Gastroesophageal sphincter (tissue), 4 donors: ENCODE measurements around the gene SOWAHC. TPM values are rescaled to one million over a fixed set of nuclear protein-coding genes. Genes with fewer than 3 reads are reported as not detected.

ENCODE experiments used
- ATAC-seq: fragments of 150-250 bp; one replicate; pipeline ENCODE4 v1.9.1; 2016; ENCODE audit warnings: mild to moderate bottlenecking, moderate library complexity
- H3K27ac ChIP-seq, 4 donors: fragments of 200-600 bp; sonication (generic) in 3 of 4; 1 replicate in 3 of 4; 2 replicates in 1 of 4; pipeline ENCODE4 v1.5.1; 2016 to 2019
- H3K27me3 ChIP-seq: fragments of 200-600 bp; sonication (generic); one replicate; pipeline ENCODE4 v1.5.1; 2019
- H3K36me3 ChIP-seq, 2 donors: fragments of 200-600 bp; sonication (generic); one replicate each; pipeline ENCODE4 v1.5.1; 2019; ENCODE audit warnings: control low read depth in 1 of 2
- H3K4me1 ChIP-seq, 3 donors: fragments of 200-600 bp; sonication (generic); 1 replicate in 2 of 3; 2 replicates in 1 of 3; pipeline ENCODE4 v1.5.1; 2016 to 2019; ENCODE audit warnings: control low read depth in 2 of 3
- H3K4me3 ChIP-seq, 2 donors: fragments of 200-600 bp; sonication (generic); one replicate each; pipeline ENCODE4 v1.5.1; 2019; ENCODE audit warnings: mild to moderate bottlenecking in 1 of 2, moderate library complexity in 1 of 2
- H3K9me3 ChIP-seq, 3 donors: fragments of 200-600 bp; sonication (generic); one replicate each; pipeline ENCODE4 v1.5.1; 2017 to 2019; ENCODE audit warnings: control low read depth in 2 of 3
- EP300 ChIP-seq: sonication (generic); formaldehyde crosslinking; IDR thresholded peaks from one replicate; pipeline ENCODE4 v1.6.1; 2017; ENCODE audit warnings: antibody characterized with exemption, mild to moderate bottlenecking
- POLR2A ChIP-seq, 2 donors: fragments of 450-650 bp; IDR thresholded peaks; one replicate each; pipeline ENCODE4 v1.6.1; 2017; ENCODE audit warnings: antibody characterized with exemption in 2 of 2, mild to moderate bottlenecking in 2 of 2, moderate library complexity in 1 of 2
- POLR2AphosphoS5 ChIP-seq: sonication (generic); formaldehyde crosslinking; IDR thresholded peaks from one replicate; pipeline ENCODE4 v1.6.1; 2017; ENCODE audit warnings: antibody characterized with exemption
- WGBS, 2 donors: methylation state at CpG; one replicate each; pipeline ENCODE4 v1.1.5; 2018; ENCODE audit warnings: low coverage in 1 of 2; 5-methylcytosine and 5-hydroxymethylcytosine counted together
- total RNA-seq, 4 donors: library from RNA; depleted of rRNA; stranded (reverse); fragments of >200 nt; gene quantifications; one replicate each; pipeline ENCODE4 v1.1.0, GENCODE V29; 2016
- TF ChIP-seq, protein P1 (sequence below), 4 experiments: fragments of 200-600 bp in 2 of 4; fragments of 450-650 bp in 2 of 4; sonication (generic) in 1 of 4; IDR thresholded peaks; one replicate each; pipeline ENCODE4 v1.5.1; 2017 to 2019; ENCODE audit warnings: antibody characterized with exemption in 4 of 4, mild to moderate bottlenecking in 2 of 4, moderate library complexity in 2 of 4

Gene SOWAHC
- total RNA-seq, 4 donors from 2014 or later: 16.8 to 36.0 (median 28.6) TPM

DNA sequence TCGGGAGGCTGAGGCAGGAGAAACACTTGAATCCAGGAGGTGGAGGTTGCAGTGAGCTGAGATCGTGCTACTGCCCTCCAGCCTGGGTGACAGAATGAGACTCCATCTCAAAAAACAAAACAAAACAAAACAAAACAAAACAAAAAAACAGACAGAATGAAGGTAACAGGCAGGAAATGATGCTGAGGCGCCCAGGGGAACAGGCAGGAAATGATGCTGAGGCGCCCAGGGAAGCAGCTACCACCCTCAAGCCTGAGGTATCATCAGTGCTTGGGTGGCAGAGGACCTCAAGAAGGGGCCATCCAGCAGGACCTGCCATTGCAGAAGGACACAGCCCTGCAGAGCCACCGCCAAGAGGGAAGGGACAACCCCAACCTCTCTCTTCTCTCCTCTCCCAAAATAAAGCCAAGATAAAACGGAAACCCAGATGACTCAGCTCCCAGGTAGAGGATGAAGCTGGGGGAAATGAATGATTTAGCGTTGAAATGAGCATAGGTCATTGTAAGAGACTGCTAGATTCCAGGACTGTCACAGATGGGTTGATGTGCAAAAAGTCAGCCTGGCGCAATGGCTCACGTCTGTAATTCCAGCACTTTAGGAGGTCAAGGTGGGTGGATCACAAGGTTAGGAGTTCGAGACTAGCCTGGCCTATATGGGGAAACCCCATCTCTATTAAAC lies 19.3 kb downstream of the SOWAHC start:
- H3K36me3 ChIP-seq: no peaks in the 10 kb centered on the region
- H3K9me3 ChIP-seq: no peaks in the 10 kb centered on the region
- TF ChIP-seq POLR2AphosphoS5: no peak
- TF ChIP-seq EP300: no peak
- TF ChIP-seq, protein P1, sequence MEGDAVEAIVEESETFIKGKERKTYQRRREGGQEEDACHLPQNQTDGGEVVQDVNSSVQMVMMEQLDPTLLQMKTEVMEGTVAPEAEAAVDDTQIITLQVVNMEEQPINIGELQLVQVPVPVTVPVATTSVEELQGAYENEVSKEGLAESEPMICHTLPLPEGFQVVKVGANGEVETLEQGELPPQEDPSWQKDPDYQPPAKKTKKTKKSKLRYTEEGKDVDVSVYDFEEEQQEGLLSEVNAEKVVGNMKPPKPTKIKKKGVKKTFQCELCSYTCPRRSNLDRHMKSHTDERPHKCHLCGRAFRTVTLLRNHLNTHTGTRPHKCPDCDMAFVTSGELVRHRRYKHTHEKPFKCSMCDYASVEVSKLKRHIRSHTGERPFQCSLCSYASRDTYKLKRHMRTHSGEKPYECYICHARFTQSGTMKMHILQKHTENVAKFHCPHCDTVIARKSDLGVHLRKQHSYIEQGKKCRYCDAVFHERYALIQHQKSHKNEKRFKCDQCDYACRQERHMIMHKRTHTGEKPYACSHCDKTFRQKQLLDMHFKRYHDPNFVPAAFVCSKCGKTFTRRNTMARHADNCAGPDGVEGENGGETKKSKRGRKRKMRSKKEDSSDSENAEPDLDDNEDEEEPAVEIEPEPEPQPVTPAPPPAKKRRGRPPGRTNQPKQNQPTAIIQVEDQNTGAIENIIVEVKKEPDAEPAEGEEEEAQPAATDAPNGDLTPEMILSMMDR (IDR thresholded peaks at IDR 0.05): no peak
- no peak for TF ChIP-seq POLR2A (IDR thresholded peaks at IDR 0.05)
- no peaks in the 10 kb centered on the region for H3K27me3 ChIP-seq
- no peak for ATAC-seq
- no peak overlapping the region for H3K27ac ChIP-seq
- 85 to 90% methylated on average over 5 to 6 of the region's 10 CpGs for WGBS, 2 donors
- H3K4me1 ChIP-seq: no peaks in the 10 kb centered on the region
- H3K4me3 ChIP-seq: no peak overlapping the region

DNA sequence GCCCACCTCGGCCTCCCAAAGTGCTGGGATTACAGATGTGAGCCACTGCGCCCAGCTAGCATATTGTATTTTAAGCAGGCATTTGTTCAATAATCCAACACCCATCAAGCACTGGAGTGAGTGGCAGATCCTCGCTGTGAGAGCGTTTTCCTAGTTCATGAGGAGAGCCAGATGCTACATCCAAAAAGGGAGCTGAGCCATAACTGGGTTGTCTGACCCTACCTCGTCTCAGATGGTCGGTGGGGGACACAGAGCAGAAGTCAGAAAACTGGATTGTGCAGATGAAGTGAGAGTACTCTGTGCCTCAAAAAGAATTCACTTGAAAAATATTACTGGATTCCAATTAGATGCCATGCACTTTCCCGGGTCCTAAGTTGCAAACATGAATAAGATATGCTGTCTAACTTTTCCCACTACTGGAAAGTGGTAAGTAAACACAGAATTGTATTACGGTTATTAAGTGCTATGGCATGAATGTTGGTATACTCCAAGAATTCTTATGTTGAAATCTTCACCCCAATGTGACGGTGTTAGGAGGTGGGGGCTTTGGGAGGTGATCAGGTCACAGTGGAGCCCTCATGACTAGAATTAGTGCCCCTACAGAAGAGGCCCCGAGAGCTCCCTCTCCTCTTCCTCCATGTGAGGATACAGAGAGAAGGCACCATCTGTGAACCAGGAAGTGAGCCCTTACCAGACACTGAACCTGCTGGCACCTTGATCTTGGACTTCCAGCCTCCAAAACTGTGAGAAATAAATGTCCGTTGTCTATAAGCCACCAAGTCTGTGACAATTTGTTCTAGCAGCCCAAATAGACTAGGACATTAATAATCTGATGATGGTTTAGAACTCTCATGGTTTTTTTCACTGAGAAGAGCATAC lies 21.5 kb downstream of the SOWAHC start:
- Histone ChIP-seq H3K9me3 (no peaks in the 10 kb centered on the region), H3K27me3 (no peaks in the 10 kb centered on the region), H3K27ac (no peak overlapping the region), H3K4me3 (no peak overlapping the region), H3K36me3 (no peaks in the 10 kb centered on the region), H3K4me1 (no peaks in the 10 kb centered on the region)
- WGBS, 2 donors: 78 to 86% methylated on average over 5 to 6 of the region's 11 CpGs
- TF ChIP-seq POLR2A (IDR thresholded peaks at IDR 0.05): no peak
- TF ChIP-seq, protein P1 (IDR thresholded peaks at IDR 0.05): no peak
- TF ChIP-seq POLR2AphosphoS5: no peak
- no peak for TF ChIP-seq EP300
- no peak for ATAC-seq

DNA sequence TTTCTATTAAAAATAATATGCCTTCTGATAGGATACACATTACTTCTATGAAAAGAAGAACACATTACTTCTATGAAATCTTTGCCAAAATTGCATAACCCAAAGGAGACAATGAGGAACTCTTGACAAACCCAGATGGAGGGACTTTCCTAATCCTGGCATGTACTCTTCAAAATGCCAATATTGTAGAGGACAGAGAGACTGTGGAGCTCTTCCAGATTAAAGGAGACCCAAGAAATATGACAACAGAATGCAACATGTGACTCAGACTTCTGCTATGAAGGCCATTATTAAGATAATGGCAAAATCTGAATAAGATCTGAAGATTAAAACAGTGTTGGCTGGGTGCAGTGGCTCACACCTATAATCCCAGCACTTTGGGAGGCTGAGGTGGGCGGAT lies 22.2 kb downstream of the SOWAHC start:
- WGBS, 2 donors: no CpG with 5 or more reads among the region's 1 CpG
- peak; percentile 50 for ATAC-seq
- no peaks in the 10 kb centered on the region for H3K4me1 ChIP-seq
- no peaks in the 10 kb centered on the region for H3K27me3 ChIP-seq
- no peaks in the 10 kb centered on the region for H3K9me3 ChIP-seq
- no peak overlapping the region for H3K4me3 ChIP-seq
- H3K27ac ChIP-seq: no peak overlapping the region
- TF ChIP-seq, protein P1 (IDR thresholded peaks at IDR 0.05): no peak
- no peak for TF ChIP-seq EP300
- no peak for TF ChIP-seq POLR2AphosphoS5
- TF ChIP-seq POLR2A (IDR thresholded peaks at IDR 0.05): no peak
- no peaks in the 10 kb centered on the region for H3K36me3 ChIP-seq

DNA sequence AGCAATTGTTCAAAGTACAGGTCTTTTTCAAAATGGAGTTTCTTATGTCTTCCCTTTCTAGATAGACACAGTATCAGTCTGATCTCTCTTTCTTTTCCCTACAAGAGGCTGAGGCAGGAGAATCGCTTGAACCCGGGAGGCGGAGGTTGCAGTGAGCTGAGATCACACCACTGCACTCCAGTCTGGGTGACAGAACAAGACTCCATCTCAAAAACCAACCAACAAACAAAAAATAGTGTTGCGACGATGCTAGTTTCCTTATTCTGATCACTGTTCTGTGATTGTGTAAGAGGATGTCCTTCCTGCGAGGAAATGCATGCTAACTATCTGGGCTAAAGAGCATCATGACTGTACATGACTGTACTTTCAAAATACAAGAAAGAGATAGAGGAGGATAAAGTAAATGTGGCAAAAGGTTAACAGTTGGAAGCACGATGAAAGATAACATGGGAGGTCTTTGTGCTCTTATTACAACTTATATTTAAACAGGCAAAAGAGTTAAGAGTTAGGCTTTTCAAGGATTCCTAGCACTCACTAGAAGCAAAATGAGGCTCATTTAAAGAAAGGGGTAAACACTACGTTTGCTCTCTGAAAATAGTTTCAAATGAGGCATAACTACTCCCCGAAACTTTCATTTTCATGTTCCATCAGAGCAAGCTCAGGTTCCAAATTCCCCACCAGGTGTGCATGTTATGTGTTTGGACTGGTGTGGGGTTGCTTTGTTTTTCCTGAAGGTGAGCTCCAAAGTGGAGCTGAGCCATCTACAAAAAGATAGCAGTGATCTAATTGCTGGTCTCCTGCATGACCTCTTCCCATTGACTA lies 23.8 kb downstream of the SOWAHC start:
- no peaks in the 10 kb centered on the region for H3K27me3 ChIP-seq
- TF ChIP-seq POLR2A (IDR thresholded peaks at IDR 0.05): no peak
- no peak for TF ChIP-seq POLR2AphosphoS5
- TF ChIP-seq EP300: no peak
- TF ChIP-seq, protein P1 (IDR thresholded peaks at IDR 0.05): no peak
- H3K27ac ChIP-seq: no peak overlapping the region
- peak; percentile 50 for ATAC-seq
- no peak overlapping the region for H3K4me3 ChIP-seq
- no peaks in the 10 kb centered on the region for H3K36me3 ChIP-seq
- no peaks in the 10 kb centered on the region for H3K9me3 ChIP-seq
- no peaks in the 10 kb centered on the region for H3K4me1 ChIP-seq
- 74 to 92% methylated on average over 4 to 6 of the region's 9 CpGs for WGBS, 2 donors
